DMS79 treated with DMSO at 0.1 percent for 48 hours (cell line): Measurements from ENCODE around the gene PIANP.

Experiments
- DNase-seq: peaks from one replicate; lab custom pipeline; 2025; lab: John Stamatoyannopoulos, UW

PIANP gene

DNA sequence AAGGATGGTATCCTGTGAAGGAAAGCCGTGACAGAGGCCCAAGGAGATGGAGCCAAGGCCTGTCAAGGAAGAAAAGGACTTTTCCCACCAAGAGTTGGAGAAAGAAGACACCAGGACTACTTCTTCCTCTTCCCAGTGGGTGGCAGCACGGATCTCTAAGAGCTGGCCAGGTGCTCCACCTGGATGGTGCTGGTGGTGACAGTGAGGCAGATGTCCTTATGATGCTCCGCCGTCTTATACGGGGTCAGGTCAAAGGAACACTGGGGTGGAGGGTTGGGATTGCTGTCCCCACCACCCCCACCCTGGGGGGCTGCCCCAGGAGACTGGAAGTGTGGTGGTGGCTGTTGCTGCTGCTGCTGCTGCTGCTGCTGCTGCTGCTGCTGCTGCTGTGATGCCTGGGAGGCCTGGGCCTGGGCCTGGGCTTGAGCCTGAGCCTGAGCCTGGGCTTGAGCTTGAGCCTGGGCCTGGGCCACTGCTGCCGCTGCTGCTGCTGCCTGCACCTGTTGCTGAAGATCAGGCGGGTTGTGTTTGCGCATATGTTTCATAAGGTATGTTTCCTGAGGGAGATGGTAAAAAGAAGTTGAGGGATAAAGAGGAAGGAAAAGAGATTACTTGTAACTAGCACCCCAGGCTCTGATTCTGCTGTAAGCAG lies 32.9 kb downstream of the PIANP start:
- no peak for DNase-seq

- no peak for DNase-seq
These were observed 34.4 kb downstream of the PIANP start for GRCh38 chr12:6666211-6666610.

DNA sequence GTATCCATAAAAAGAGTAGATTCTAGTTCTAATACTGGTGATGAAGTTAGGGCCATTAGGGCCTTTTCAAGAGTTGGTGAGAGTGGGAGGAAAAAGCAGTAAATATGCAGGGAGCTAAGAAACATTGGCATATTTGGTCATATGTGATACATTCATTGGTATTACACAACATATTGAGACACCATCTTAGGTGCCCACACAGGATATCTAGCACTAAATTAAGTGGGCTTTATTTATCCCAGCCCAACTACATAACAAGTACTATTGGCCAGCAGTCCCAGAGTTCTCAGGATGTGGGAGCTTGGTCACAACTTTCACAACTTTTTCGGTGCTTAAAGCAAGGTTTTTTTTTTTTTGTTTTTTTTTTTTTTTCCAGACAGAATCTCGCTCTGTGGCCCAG lies 35.7 kb downstream of the PIANP start:
- no peak for DNase-seq

GRCh38 chr12:6662906-6663742 lies 37.5 kb downstream of the PIANP start, which contains the start of gene ING4:
TSS of gene ING4 (minus strand) at chr12:6663119. CDS start at chr12:6663101, 18 bp downstream.
- peak; percentile 98 for DNase-seq

DNA sequence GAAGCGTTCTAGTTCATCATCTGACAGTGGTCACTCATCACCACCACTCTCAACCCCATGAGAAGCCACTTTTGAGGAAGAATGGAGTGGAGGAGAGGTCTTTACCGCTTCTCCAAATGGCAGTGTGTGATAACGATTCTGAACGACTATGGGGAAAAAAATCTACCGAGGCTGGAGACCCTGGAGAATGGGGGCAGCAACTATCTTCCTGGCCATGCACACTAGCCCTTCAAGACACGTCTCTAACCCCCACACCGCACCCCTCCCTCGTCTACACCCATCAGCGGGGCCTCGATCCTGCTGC lies 38.1 kb downstream of the PIANP start:
- DNase-seq, result no peak

DNA sequence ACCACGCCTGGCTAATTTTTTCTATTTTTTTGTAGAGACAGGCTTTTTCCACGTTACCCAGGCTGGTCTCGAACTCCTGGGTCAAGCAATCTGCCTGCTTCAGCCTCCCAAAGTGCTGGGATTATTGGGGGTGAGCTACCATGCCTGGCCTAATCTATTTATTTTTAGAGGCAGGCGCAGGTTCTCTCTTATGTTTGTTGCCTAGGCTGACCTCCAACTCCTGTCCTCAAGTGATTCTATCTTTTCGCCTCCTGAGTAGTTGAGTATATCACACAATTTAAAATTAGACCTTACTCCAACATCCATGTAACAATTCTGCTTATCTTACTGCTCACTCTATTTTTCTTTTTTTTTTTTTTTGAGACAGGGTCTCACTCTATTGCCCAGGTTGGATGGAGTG lies 46.6 kb downstream of the PIANP start:
- no peak for DNase-seq

- DNase-seq, result no peak
These were observed 47.3 kb downstream of the PIANP start for GRCh38 chr12:6653342-6653741.

DNA sequence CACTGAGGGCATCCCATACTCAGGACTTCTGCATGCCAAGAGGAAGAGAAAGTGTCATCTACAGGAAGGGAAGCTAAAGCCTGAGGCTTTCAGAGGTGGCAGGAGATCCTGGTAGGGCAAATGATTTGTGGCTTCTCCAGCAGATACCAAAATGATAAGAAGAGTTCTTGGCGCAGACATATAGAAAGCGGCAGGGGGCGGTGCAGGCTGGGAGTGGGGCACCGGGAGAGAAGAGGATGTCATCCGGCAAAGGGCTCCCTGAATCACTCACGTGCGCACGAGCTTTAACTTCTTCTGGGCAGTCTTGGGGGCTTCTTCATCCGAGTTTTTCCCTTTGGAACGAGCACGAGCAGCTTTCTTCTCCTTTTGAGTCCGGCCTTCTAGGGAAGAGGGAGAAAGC lies 48.2 kb downstream of the PIANP start:
- no peak for DNase-seq

- DNase-seq, result no peak
These were observed 49.8 kb downstream of the PIANP start for GRCh38 chr12:6650832-6651231.

GRCh38 chr12:6647083-6647604 lies 53.5 kb downstream of the PIANP start, which contains the start of gene ACRBP:
TSS of gene ACRBP (minus strand) at chr12:6647432. CDS start at chr12:6647366, 66 bp downstream.
- no peak for DNase-seq

GRCh38 chr12:6646276-6647082 lies 54.1 kb downstream of the PIANP start:
- no peak for DNase-seq

DNA sequence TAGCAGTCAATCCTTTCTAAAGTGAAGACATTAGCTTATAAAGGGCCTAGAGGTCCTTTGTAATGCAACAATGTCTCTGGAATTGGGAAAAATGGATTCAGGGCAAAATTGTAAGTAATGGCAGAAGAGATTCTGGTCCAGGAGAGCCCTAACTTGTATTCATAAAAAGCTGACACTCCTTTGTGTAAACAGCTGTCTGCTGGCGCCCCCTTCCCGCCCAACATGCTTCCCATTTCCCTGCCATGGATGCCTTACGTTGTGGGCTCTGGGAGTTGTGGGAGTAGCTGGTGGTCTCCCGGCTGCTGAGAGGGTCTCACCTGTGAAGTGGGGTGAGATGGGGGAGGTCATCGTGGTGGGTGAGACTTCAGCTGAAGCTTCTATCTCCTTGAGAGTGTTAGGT lies 55.7 kb downstream of the PIANP start:
- DNase-seq, result no peak

DNA sequence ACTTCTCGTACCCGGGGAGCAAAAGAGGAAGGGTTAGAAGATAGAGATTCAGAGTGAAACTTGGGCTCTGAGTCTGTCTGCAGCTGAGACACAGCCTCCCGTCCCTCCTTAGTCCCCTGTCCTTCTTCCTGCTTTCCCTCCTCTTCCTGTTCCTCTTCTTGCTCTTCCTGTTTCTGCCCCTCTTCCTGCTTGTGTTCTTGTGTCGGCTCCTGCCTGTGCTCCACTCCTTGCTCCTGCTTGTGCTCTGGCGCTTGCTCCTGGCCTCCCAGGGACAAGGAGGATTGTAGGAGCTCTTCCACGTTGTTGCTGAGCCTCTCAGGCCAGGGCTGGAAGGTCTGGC lies 56.4 kb downstream of the PIANP start:
- no peak for DNase-seq
